M059J (cell line): ENCODE results near the gene CGN. TPM values are rescaled to one million over a fixed set of nuclear protein-coding genes. Genes with fewer than 3 reads are reported as not detected.
A peak's percentile ranks its signal among the peaks of the same experiment; 100 is the strongest.

Experiments
- DNase-seq: peaks from one replicate; pipeline ENCODE4 v3.0.0-alpha.2; 2012; ENCODE audit warnings: low read depth
- total RNA-seq: library from RNA; depleted of rRNA; stranded (reverse); fragments of >200 nt; shearing (Covaris generic); gene quantifications from 2 replicates; pipeline ENCODE4 v1.2.3, GENCODE V29; 2014; rRNA removed

CGN gene, protein sequence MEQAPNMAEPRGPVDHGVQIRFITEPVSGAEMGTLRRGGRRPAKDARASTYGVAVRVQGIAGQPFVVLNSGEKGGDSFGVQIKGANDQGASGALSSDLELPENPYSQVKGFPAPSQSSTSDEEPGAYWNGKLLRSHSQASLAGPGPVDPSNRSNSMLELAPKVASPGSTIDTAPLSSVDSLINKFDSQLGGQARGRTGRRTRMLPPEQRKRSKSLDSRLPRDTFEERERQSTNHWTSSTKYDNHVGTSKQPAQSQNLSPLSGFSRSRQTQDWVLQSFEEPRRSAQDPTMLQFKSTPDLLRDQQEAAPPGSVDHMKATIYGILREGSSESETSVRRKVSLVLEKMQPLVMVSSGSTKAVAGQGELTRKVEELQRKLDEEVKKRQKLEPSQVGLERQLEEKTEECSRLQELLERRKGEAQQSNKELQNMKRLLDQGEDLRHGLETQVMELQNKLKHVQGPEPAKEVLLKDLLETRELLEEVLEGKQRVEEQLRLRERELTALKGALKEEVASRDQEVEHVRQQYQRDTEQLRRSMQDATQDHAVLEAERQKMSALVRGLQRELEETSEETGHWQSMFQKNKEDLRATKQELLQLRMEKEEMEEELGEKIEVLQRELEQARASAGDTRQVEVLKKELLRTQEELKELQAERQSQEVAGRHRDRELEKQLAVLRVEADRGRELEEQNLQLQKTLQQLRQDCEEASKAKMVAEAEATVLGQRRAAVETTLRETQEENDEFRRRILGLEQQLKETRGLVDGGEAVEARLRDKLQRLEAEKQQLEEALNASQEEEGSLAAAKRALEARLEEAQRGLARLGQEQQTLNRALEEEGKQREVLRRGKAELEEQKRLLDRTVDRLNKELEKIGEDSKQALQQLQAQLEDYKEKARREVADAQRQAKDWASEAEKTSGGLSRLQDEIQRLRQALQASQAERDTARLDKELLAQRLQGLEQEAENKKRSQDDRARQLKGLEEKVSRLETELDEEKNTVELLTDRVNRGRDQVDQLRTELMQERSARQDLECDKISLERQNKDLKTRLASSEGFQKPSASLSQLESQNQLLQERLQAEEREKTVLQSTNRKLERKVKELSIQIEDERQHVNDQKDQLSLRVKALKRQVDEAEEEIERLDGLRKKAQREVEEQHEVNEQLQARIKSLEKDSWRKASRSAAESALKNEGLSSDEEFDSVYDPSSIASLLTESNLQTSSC
- 0.52 and 1.5 TPM in 2 replicates for total RNA-seq

DNA sequence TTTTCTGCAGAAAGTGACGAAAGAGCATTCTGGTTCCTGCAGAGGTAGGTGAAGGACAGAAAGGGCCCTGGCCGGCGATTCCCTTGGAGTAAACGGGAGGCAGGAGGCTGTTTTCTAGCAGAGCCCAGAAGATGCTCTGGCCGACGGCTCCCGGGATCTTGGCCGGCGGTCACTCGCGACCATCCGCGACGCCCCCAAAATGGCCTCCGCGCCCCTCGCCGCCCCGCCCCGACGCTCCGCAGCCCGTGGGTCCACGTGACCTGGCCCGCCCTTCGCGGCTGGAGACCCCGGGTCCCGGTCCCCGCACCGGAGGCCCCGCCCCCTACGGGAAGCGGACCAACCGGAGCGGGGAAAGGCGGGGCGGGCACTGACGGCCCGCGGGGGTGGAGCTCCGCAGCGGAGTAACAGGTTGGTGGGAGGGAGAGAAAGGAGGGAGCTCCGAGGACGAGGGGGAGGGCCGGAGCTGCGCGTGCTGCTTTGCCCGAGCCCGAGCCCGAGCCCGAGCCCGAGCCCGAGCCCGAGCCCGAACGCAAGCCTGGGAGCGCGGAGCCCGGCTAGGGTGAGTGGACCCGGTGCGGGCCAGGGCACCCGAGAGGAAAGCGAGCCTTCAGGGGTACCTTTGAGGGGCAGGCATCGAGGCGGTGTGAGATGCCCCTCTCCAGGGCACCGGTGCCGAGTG, at the start of gene CGN:
TSS of gene CGN (plus strand) at position 431 of the 679 bp plus-strand sequence. CDS start 7,133 bp downstream, outside the sequence.
- DNase-seq: peak; percentile 85

DNA sequence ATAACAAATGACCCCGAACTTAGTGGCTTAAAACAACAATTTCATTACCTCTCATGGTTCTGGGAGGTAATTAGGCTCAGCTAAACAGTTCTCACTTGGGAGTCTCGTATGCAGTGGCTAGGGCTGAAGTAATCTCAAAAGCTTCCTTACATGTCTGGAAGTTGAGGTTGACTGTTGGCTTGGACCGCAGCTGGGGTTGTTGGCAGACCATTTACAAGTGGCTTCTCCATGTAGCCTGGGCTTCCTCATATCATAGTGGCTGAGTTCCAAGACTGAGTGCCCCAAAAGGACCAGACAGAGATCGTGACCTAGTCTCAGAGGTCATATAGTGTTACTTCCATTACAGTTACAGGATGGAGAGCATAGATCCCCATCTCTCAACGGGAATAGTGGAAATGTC, 49.5 kb upstream of the CGN start:
- DNase-seq: no peak

DNA sequence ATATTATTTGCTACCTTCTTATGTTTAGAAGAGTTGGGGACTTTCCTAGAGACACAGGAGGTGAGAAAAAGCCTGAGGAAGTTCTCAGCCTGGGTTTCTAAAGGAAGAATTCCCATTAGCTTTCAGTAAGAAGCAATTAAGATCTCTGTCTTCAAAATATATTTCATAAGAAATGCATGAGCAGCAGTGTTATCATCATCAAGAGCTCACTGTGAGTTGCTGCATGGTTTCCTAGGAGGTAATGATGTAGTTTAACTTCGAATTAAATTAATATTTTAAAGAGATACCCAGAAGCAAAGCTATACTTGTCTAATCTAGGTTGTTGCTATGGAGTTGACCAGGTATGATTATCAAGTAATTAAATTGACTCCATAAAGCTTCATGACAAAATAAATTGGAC, 46.2 kb upstream of the CGN start:
- DNase-seq: no peak

DNA sequence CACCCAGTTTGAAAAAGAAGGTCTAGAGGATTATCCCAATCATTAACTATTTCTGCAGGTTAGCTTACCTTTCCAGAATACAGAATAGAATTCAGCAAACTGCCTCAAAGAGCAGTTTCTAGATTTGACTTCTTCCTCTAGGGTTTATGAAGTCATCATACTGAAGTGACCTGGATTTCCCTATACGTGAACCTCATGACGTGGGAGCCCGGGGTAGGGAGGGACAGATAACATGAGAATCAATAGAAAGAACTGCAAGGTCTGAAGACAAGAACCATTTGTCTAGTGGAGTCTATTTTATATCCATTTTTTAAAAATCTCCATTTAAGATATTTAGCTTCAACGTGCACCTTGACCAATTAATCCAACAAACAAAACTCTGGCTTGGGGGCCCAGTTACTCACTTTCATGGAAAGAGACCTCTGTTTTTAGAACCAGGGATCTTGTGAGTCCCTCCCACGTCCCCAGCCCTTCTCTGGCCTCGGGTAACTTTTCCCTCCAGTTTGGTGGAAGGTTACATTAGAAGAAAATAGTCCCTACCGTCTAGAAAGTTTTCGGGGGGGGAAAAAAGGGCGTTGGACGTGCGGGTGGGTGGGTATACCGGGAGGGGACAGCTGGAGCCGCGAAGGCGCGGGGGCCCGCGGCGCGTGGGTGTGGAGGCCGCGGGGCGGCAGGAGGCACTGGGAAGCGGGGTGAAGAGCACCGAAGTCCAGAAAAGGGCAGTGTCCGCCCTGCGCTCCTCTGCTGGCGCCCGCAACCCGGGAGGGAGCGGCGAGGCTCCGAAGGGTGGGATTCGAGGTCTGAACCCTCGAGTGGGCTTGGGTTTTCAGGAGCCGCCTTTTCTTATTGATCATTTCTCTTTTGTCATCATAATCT, 38.1 kb upstream of the CGN start:
- DNase-seq: peak; percentile 46

DNA sequence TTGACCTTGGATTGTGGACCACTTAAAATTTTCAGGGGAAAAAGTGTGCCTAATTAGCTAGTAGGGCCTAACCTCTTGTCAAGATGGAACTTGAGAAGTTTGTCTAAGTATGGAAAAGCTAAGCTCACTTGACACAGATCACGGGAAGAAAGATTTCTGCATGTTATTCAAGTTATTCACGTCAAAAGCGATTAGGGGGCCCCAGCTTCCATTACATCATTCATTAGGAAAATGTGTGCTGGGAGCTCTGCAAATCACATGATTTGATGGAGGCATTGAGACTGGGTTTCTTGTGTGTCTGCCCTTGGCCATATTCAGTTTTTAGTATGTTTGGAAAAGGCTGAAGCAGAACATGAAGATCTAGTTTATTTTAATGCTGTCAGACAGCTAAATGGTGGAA, 36.4 kb upstream of the CGN start:
- DNase-seq: no peak

DNA sequence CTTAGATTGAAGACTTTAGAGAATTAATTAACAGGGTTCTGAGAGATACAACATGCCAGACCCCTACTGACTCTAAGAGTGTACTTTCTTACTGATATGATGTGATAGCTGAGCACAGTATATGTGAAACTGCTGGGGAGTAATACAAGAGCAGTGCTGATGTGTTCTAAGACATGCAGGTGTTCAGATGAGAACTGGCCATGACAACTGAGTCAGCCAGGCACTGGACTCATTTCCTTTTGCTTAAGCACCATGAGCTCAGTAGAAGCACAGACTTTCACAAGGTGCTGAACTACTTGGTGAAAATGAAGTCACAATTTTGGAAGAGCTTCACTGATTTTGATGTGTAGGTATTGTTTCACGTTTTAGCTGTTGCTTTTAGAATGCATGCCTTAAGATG, 36.0 kb upstream of the CGN start:
- DNase-seq: no peak

DNA sequence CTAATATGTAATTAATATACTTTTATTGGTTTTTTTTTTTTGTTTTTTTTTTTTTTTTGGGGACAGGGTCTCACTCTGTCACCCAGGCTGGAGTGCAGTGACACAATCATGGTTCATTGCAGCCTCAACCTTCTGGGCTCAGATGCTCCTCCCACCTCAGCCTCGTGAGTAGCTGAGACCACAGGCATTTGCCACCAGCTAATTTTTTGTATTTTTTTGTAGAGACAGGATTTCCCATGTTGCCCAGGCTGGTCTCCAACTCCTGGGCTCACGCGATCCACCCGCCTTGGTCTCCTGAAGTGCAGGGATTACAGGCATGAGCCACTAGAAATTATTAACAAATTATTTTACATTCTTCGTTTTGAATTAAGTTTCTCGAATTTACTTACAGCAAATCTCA, 35.1 kb upstream of the CGN start:
- DNase-seq: peak; percentile 70

DNA sequence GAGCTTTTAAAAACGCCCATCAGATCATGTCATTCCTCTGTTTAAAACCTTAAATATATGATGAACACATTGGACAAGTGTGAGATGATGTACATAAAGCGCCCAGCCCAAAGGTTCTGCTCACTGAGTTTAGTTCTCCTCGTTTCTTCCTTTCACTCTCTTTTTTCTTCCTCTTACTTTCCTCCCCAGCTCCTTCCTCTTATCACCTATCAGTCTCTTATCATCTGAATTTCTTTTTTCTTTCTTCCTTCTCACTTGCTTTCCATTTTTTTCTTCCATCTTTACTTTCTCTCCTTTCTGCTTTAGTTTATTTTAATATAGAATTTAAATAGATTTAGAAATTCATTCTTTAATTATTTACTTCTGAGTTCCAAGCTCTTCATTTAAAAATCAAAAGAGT, 34.1 kb upstream of the CGN start:
- DNase-seq: no peak

DNA sequence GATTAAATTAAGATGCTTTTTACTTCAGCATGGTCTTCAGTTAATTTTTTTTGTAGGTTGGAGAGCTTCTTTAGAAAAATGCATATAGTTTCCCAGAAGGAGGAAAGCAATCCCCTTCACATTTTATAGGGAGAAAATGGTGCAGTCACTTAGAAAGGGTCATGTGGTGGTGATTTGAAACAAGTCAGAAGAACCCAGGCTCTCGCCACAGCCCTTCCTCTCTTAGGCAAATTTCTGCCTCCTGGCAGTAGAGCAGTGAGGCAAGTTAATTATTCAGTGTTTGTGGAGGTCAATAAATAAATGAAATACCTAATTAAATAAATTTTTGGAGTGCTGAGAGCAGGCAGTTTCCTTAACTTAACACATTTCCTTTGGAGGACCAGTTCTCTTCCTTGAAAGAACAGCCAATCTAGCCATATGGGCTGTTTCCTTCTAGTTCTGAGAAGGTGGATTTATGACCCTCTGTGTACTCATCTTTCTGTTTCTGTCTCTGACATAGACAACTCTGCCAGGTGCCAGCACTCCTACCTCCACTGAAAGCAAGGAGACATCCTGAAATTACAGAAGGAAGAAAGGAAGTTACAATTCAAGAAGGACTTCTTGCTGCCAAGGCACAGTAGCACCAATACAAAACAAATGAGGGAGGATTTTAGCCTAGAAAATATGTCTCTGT, 32.9 kb upstream of the CGN start:
- no peak for DNase-seq

DNA sequence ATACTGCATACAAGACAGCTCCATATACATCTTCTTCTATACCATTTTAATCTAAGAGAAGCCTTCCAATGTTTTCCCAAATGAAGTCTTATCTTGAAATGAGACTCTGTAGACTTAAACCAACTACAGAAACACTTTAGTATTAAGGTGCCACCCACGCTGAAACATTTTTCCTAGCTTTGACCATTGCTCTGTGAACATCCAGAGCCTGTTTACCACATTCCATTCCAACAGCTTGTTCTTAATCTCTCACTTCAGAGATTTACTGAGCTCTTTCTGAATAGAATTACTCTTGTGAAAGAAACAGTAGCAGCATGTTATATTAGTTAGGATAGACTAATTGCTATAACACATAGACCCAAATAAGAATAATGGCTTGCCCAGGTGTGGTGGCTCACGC, 32.3 kb upstream of the CGN start:
- DNase-seq: no peak

DNA sequence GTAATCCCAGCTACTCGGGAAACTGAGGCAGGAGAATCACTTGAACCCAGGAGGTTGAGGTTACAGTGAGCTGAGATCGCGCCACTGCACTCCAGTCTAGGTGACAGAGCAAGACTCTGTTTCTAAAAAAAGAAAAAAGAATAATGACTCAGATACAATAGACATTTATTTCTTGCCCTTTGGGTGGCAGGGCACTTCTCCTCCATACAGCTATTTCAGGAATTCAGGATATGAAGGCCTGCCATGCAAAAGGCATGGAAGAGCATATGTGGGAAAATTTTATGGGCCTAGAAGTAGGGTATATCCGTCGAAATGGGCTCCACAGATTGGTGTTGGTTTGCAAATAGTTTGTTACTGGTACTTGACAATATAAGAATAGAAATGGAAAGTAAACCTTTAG, 31.7 kb upstream of the CGN start:
- DNase-seq: peak; percentile 65

DNA sequence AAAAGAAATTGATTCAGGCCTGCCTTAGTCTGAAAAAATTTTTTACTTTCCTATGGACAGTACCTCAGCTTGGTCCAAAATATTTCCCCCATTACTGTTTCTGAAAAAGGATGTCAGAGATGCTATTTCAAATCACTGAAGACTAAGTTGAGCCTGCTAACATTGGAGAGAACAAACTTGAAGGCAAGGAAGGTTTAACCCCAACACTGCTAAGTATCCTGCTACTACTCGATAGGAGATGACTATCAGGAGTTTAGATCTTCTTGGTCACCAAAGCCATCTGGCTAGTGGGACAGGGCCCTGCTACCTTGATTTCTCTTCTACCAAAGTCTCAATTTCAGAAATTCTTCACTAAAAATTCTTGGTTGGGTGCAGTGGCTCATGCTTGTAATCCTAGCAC, 29.2 kb upstream of the CGN start:
- no peak for DNase-seq

DNA sequence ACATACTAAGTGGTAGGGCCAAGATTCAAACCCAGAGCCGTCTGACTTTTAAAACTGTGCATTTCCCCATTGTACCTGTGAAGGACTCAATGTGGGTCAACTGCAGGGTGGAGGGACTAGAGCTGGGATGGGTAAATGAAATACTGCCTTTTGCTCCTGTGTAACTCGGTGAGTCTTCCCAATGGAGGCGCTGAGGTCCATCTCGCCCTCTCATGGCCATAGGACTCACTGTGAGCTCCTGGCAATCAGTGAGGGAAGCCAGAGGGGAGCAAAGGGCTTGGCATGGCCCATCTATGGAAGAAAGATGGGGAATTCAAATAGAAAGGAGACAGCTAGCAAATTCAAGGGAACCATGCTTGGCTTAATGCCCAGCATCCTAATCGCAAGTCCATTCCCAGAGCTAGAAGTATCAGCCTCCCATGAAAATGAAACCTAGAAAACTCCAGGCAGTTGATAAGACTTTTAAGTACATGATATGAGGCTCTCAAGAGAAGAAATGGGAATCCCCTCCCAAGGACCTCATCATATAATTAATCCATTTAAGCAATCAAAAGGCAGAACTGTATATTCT, 25.4 kb upstream of the CGN start:
- DNase-seq: no peak

DNA sequence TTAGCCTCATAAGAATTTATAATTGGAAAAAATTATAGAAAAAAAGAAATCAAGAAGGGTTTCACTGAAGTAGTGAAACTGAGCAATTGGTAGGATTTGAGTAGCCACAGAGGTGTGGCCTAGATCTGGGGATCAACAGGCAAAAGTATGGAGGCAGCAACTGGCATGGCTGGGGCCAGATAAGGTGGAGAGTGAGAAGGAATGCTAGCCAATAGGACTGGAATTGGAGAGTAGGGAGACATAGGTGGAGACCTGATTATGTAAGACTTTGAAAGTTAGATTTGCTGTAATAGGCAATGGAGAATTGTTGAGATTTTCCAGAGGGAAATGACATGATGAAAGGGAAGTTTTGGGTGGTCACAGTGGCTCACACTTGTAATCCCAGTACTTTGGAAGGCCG, 24.6 kb upstream of the CGN start:
- DNase-seq: no peak

DNA sequence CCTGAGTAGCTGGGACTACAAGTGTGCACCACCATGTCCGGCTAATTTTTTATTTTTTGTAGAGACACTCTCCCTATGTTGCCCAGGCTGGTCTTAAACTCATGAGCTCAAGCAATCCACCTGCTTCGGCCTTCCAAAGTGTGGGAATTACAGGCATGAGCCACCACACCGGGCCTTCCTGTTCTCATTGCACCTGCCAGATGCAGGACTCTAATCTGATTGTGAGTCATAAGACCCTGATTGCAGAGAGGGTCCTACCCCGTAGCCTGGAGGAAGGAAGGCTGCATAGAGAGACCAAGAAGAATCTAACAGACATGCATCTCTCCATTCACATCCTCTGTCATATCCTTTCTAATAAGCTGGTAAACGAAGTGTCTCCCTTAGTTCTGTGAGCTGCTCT, 19.5 kb upstream of the CGN start:
- no peak for DNase-seq

DNA sequence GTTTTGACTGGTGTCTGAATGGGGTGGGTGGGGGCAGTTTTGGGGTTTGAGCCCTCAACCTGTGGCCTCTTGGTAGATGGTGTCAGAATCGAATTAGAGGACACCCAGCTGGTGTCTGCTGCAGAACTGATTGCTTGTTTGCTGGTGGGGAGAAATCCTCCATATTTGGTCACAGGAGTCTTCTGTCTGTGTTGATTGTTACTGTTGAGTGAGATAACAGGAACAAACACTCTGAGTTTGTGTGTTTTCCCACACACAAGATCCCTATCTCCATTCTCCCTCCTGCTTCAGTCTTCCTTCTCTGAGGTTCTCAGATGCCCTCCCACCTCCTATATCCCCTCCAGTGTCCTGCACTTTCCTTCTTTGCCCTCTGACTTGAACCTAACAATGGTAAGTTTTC, 19.1 kb upstream of the CGN start:
- no peak for DNase-seq

DNA sequence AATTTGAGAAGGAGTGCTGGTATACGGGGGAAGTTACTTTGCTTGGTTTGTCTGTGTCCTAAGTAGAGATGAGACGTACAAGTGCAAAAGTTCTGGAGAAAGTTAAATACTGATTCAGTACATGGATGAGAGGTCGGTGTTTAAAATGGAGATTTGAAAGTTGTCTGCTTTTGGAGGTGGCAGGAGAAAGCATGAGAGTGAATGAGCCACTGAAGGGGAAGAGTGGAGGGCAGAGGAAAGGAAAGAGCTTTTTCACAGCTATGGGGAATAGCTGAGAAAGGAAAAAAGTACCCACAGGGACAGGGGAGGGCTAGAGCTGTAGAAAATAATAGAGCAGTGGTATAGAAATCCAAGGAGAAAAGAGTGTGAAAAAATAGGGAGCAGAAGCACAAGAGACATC, 18.1 kb upstream of the CGN start:
- DNase-seq: no peak

DNA sequence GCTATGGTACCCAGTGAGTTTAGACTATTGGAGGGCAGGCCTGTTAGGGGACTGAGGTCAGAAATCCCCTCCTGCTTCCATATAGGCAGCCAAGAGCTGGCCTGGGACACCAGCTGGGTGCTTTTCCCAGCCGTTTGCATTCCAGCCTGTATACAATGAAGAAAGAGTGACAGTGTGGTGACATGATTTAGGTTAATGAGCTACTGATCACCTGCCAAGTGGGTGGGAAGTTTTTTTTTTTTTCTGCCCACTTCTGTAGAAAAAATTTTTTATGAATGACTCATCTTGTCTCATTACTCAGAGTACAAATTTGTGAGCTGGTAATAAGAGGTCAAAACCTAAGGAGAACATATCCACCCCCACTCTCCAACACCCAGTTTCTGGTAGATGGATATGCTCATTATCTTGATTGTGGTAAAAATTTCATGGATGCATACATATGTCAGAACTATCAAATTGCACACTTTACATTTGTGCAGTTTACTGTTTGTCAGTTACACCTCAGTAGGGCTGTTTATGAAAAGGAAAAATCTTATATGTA, 16.4 kb upstream of the CGN start:
- DNase-seq: peak; percentile 89

DNA sequence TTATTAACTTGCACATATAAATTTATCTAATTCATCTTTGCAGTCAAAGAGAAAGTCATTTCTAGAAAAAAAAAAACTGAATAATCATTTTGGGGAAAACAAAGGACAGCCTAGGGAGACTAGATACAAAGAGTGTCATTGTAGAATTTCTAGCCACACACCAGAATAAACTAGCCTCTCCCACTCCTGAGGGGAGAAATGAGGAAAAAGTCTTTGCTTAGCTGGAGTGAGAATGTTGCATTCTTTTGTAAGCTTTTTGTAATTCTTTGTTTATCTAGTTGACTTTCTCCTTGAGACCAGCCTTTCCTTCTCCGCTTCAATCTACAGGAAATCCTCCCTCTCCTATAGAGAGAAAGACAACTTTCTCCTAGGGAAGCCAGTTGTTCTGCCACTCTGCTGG, 15.9 kb upstream of the CGN start:
- DNase-seq: no peak

DNA sequence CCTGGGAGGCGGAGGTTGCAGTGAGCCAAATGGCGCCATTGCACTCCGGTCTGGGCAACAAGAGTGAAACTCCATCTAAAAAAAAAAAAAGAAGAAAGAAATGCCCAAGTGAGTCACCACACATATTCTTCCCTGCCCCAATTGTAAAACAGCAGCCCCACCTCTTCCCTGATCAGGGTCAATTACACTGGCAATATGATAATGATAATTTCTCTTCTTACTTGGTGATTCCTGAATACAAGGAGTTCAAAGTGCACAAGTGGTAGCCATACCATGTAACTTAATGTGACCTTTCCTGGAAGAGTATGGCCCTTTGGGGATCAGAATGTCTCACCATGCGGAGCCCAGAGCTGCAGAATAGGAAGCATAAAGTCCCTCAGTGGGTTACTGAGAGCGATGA, 11.8 kb upstream of the CGN start:
- DNase-seq: no peak
